Transverse colon (tissue), 3 donors: ENCODE measurements around the gene LIMK1.

ENCODE experiments used
- POLR2A ChIP-seq: fragments of 450-650 bp; IDR thresholded peaks from one replicate; pipeline ENCODE4 v1.6.1; 2016; ENCODE audit warnings: antibody characterized with exemption, mild to moderate bottlenecking, moderate library complexity
- TF ChIP-seq, protein P1 (sequence below), 5 experiments: fragments of 200-600 bp in 3 of 5; fragments of 450-650 bp in 2 of 5; sonication (generic) in 3 of 5; IDR thresholded peaks; 1 replicate in 2 of 5; 2 replicates in 3 of 5; pipeline ENCODE4 v1.5.1; 2016 to 2017; ENCODE audit warnings: antibody characterized with exemption in 5 of 5, inconsistent platforms in 3 of 5, mild to moderate bottlenecking in 2 of 5, moderate library complexity in 1 of 5

GRCh38 chr7:74092964-74093471, 9.4 kb downstream of the LIMK1 start:
- TF ChIP-seq, protein P1, sequence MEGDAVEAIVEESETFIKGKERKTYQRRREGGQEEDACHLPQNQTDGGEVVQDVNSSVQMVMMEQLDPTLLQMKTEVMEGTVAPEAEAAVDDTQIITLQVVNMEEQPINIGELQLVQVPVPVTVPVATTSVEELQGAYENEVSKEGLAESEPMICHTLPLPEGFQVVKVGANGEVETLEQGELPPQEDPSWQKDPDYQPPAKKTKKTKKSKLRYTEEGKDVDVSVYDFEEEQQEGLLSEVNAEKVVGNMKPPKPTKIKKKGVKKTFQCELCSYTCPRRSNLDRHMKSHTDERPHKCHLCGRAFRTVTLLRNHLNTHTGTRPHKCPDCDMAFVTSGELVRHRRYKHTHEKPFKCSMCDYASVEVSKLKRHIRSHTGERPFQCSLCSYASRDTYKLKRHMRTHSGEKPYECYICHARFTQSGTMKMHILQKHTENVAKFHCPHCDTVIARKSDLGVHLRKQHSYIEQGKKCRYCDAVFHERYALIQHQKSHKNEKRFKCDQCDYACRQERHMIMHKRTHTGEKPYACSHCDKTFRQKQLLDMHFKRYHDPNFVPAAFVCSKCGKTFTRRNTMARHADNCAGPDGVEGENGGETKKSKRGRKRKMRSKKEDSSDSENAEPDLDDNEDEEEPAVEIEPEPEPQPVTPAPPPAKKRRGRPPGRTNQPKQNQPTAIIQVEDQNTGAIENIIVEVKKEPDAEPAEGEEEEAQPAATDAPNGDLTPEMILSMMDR (IDR thresholded peaks at IDR 0.05): no peak
- TF ChIP-seq POLR2A: no peak
